Measurements from ENCODE around the gene ATP8A1.

DNA sequence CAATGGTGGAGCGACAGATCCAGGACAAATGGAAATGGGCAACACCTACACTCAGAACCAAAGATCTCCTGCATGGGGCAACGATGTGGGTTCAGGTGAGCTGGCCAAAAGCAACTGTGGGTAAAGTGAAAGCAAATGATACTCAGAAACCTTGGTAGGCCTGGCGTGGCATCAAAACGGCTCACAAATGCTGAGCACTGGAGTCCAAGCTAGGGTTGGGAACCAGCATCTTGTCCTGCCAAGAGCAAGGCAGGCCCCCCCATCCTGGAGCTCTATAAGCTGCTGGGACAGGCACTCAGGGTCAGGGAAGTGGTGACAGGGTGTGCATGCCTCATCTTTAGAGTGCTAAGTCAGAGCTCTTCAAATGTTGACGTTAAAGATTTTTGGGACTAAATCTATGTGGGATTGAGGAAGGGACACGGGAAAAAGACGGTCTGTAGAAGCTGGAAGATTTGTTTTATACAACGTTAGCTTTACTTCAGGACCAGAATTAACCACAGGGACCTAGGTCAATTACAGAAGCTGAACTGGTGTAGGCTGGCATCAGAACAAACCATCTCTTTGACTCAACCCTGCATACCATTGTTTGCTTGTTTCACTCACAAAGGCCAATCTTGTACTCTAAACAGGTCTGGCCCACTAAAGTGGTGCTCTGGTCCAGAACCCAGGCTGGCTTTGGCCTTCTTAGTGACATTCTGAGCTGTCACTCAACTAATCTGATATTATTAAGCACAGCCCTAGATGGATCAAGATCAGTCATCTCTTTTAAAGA, 10.7 kb downstream of the ATP8A1 start:
- TF ChIP-seq, protein P1, sequence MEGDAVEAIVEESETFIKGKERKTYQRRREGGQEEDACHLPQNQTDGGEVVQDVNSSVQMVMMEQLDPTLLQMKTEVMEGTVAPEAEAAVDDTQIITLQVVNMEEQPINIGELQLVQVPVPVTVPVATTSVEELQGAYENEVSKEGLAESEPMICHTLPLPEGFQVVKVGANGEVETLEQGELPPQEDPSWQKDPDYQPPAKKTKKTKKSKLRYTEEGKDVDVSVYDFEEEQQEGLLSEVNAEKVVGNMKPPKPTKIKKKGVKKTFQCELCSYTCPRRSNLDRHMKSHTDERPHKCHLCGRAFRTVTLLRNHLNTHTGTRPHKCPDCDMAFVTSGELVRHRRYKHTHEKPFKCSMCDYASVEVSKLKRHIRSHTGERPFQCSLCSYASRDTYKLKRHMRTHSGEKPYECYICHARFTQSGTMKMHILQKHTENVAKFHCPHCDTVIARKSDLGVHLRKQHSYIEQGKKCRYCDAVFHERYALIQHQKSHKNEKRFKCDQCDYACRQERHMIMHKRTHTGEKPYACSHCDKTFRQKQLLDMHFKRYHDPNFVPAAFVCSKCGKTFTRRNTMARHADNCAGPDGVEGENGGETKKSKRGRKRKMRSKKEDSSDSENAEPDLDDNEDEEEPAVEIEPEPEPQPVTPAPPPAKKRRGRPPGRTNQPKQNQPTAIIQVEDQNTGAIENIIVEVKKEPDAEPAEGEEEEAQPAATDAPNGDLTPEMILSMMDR (IDR thresholded peaks at IDR 0.05), result no peak
- no peak for TF ChIP-seq POLR2A (IDR thresholded peaks at IDR 0.05; ENCODE audit: low read depth)

Data from esophagus muscularis mucosa (tissue), 3 donors.